Heart left ventricle (tissue), 16 donors: ENCODE data around the gene PDCL2. TPM values are rescaled to one million over a fixed set of nuclear protein-coding genes. Genes with fewer than 3 reads are reported as not detected.

Experiments used
- ATAC-seq, 4 donors: fragments of 200-7000 bp; cut with Tn5 transposase; one replicate each; pipeline ENCODE4 v1.9.1; 2020 to 2022; ENCODE audit warnings: moderate library complexity in 4 of 4, mild to moderate bottlenecking in 3 of 4, moderate number of reproducible peaks in 1 of 4
- DNase-seq, 5 donors: peaks; one replicate each; pipeline ENCODE4 v3.0.0-alpha.2; 2020
- H3K27ac ChIP-seq, 12 donors: fragments of 200-600 bp; sonication (generic) in 4 of 12; one replicate each; pipeline versions ENCODE4 v1.5.0 to v1.8.0; 2016 to 2022; ENCODE audit warnings: mild to moderate bottlenecking in 2 of 12
- H3K27me3 ChIP-seq, 9 donors: fragments of 200-600 bp; sonication (generic) in 2 of 9; one replicate each; pipeline versions ENCODE4 v1.5.1 to v1.8.0; 2016 to 2022; ENCODE audit warnings: mild to moderate bottlenecking in 3 of 9
- H3K36me3 ChIP-seq, 9 donors: fragments of 200-600 bp; sonication (generic) in 2 of 9; one replicate each; pipeline versions ENCODE4 v1.5.0 to v1.8.0; 2018 to 2022; ENCODE audit warnings: mild to moderate bottlenecking in 2 of 9
- H3K4me1 ChIP-seq, 12 donors: fragments of 200-600 bp; sonication (generic) in 4 of 12; one replicate each; pipeline versions ENCODE4 v1.5.0 to v1.8.0; 2016 to 2022; ENCODE audit warnings: mild to moderate bottlenecking in 3 of 12
- H3K4me3 ChIP-seq, 12 donors: fragments of 200-600 bp; sonication (generic) in 4 of 12; one replicate each; pipeline versions ENCODE4 v1.5.0 to v1.8.0; 2017 to 2022; ENCODE audit warnings: mild to moderate bottlenecking in 9 of 12, moderate library complexity in 4 of 12
- H3K9me3 ChIP-seq, 12 donors: fragments of 200-600 bp; sonication (generic) in 4 of 12; one replicate each; pipeline versions ENCODE4 v1.5.0 to v1.8.0; 2016 to 2022; ENCODE audit warnings: mild to moderate bottlenecking in 1 of 12
- POLR2A ChIP-seq, 2 donors: fragments of 450-650 bp; IDR thresholded peaks; one replicate each; pipeline ENCODE4 v1.6.1; 2017; ENCODE audit warnings: antibody characterized with exemption in 2 of 2, mild to moderate bottlenecking in 2 of 2, moderate library complexity in 2 of 2
- WGBS, 4 donors: extraction: QIAGEN DNeasy Blood & Tissue Kit in 2 of 4; methylation state at CpG; one replicate each; pipeline versions ENCODE4 v1.1.5 to v1.1.7; 2013 to 2018; 5-methylcytosine and 5-hydroxymethylcytosine counted together
- intact Hi-C, 10 donors: fragments of 100-400 bp; cut with DNase I; formaldehyde crosslinking; loops; one replicate each; pipeline versions ENCODE4 v1.11.1 to v1.14.2; 2022
- polyA plus RNA-seq, 2 donors: library from polyadenylated mRNA; stranded (reverse); fragments of 200-250 nt; gene quantifications; one replicate each; pipeline ENCODE4 v1.2.3, GENCODE V29; 2013
- total RNA-seq, 9 donors: library from RNA; depleted of rRNA in 2 of 9; stranded (reverse); fragments of >200 nt in 2 of 9; fragmentation: NEBNext Ultra II Directional in 3 of 9; extraction: Animal tissue kit (Norgen Biotek cat#: 25700) in 3 of 9; gene quantifications; one replicate each; pipeline versions ENCODE4 v1.1.0 to v1.2.4, GENCODE V29; 2016 to 2023
- TF ChIP-seq, protein P1 (sequence below), 12 donors: fragments of 200-600 bp; sonication (generic) in 4 of 12; IDR thresholded peaks; one replicate each; pipeline versions ENCODE4 v1.5.0 to v1.8.0; 2018 to 2022; ENCODE audit warnings: antibody characterized with exemption in 12 of 12, mild to moderate bottlenecking in 5 of 12
- donor health status: ischemic (EF 13 %, LVEDD 7.1; RV severe dilation, severe dysfunction).
- donor health status: healthy with polysubstance abuse.
- donor health status: DM: no; HTN: yes; CAD: no.
- donor health status: DM: no; HTN: no; CAD: no.
- donor health status: ischemic (EF 25% LVEDD 6.9; RV normal size, moderate dysfunction).
- donor health status: ischemic (EF 25% LVEDD 5.7; RV mildly dilated, moderate dysfunction).
- donor health status: healthy.
- donor health status: DM: yes; HTN: yes; CAD: no.
- donor health status: ischemic (EF 35%, LVEDD 5.7; RV mildly dilated, moderate dysfunction).
- donor health status: nonischemic (EF 11% LVEDD 7.7; RV severe dilation, severe dysfunction).
- donor health status: DM: yes; HTN: yes; CAD: no.
- donor health status: PGD.
- donor health status: ischemic (EF 29% LVEDD 5.4; RV normal size, mild dysfunction).
- donor health status: nonischemic (EF 23%, LVEDD 6.1; RV moderate dilation, normal function).

PDCL2 gene
- total and polyA plus RNA-seq, 11 donors, result not detected

DNA sequence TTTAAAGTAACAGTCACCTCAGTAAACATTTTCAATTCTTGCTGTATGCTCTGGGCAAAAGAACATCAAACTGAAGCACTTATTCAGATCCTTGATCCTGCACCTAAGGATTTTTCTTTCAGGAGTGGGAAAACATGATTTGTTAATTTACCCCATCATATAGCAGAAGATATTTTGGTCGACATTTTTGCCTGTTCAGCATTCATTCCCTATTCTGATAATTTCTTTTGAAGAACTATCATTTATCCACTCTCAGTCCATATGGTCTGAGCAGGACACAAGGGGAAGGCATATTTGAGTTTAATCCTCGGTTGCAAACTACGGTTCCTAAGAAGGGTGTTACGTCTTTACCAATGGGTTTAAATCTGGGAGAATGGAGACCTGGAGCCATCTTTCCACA is 44.1 kb downstream of the PDCL2 start:
- no peak for TF ChIP-seq POLR2A (IDR thresholded peaks at IDR 0.05)
- TF ChIP-seq, protein P1, sequence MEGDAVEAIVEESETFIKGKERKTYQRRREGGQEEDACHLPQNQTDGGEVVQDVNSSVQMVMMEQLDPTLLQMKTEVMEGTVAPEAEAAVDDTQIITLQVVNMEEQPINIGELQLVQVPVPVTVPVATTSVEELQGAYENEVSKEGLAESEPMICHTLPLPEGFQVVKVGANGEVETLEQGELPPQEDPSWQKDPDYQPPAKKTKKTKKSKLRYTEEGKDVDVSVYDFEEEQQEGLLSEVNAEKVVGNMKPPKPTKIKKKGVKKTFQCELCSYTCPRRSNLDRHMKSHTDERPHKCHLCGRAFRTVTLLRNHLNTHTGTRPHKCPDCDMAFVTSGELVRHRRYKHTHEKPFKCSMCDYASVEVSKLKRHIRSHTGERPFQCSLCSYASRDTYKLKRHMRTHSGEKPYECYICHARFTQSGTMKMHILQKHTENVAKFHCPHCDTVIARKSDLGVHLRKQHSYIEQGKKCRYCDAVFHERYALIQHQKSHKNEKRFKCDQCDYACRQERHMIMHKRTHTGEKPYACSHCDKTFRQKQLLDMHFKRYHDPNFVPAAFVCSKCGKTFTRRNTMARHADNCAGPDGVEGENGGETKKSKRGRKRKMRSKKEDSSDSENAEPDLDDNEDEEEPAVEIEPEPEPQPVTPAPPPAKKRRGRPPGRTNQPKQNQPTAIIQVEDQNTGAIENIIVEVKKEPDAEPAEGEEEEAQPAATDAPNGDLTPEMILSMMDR (IDR thresholded peaks at IDR 0.05), result no peak
- peaks cover 0 to 28% (median 17%) of the 10 kb centered on the region in 12 donors for H3K4me1 ChIP-seq
- H3K27ac ChIP-seq, result peak overlapping the region in 11 of 12 donors; percentile 97 to 99 (median 99)
- ATAC-seq (no peak), DNase-seq (no peak)
- no peaks in the 10 kb centered on the region for H3K27me3 ChIP-seq
- H3K9me3 ChIP-seq, result no peaks in the 10 kb centered on the region
- intact Hi-C loops, result loop anchor here in 9 of 10 donors (2.0 to 10.0 kb wide), 13 partner anchors 93 to 401 kb away; partner anchors contain the start of genes EXOC1 (in 6 of the 9), SRD5A3 (in 5 of the 9), TMEM165 (in 3 of the 9) and CEP135 (in 1 of the 9)
- WGBS, 4 donors, result 63 to 86% (median 80%) methylated on average over 4 of the region's 4 CpGs
- H3K4me3 ChIP-seq, result peak overlapping the region in 10 of 12 donors; percentile 73 to 99 (median 95)
- H3K36me3 ChIP-seq, result no peaks in the 10 kb centered on the region

DNA sequence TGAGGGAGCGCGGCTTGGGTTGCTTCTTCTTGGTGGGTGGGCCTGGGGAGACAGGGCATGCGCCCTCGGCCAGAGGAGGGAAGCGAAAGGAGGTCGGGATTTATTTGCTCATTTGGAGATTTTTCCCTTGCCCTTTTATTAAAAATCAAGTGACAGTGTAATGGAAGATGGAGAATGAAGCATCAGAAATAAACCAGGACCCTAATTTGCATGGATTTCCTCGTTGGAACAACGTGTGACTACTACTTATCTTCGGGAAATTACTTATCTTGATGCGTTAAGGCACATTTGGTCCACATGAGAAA is 44.6 kb downstream of the PDCL2 start:
- peak in 3 of 4 donors; percentile 9 to 27 (median 23) for ATAC-seq
- intact Hi-C loops, result loop anchor here in 9 of 10 donors (2.0 to 10.0 kb wide), 13 partner anchors 93 to 401 kb away; partner anchors contain the start of genes EXOC1 (in 6 of the 9), SRD5A3 (in 5 of the 9), TMEM165 (in 3 of the 9) and CEP135 (in 1 of the 9)
- Histone ChIP-seq H3K27ac (peak overlapping the region; percentile 97 to 99 (median 99)), H3K4me3 (peak overlapping the region; percentile 73 to 99 (median 95)), H3K27me3 (no peaks in the 10 kb centered on the region), H3K9me3 (no peaks in the 10 kb centered on the region), H3K4me1 (peaks cover 0 to 31% (median 17%) of the 10 kb centered on the region in 12 donors), H3K36me3 (no peaks in the 10 kb centered on the region)
- no peak for TF ChIP-seq POLR2A (IDR thresholded peaks at IDR 0.05)
- TF ChIP-seq, protein P1 (IDR thresholded peaks at IDR 0.05), result no peak
- peak in 2 of 5 donors; percentile 51 to 70 for DNase-seq
- WGBS, 4 donors, result 0 to 2% (median 1%) methylated on average over 10 of the region's 10 CpGs

DNA sequence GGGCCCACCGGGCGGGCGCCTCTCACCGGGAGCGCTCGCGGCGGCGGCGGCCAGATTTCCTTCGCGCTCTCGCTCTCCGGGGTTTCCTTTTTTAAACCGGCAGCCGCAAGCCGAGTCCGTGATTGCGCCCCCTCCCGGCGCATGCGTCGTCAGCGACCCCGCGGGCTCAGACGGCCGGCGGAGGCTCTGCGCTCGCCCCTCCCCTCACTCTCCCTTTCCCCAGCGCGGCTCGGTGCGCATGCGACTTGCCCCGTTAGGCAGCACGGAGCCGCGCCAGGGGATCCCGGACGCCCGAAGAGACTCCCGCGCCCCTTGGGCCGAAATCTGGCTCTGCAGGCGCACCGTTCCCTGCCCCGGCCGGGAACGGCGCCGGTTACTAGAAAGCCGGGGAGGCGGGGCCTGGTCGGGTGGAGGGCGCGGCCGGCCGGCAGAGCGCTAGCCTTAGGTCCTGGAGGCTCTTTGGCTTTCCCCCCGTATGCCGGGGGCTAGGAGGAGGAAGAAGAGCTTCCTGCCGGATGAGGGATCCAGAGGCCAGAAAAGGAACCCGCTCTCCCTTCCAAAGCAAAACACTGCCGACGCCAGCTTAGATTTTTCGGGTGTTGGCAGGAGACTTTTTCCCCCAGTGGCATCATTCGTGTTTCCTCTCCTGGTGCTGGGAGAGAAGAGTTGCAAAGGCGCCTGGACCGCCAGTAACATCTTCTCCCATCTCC is 45.1 kb downstream of the PDCL2 start, which contains the start of gene CLOCK:
Gene CLOCK, minus strand, starts transcription at position 154 of the 710 bp plus-strand sequence. CDS start 64,124 bp downstream, outside the sequence.
- DNase-seq (peak; percentile 88 to 95 (median 92)), ATAC-seq (peak; percentile 76 to 93 (median 92))
- Histone ChIP-seq H3K9me3 (no peaks in the 10 kb centered on the region), H3K27ac (peak within 1 kb of the TSS; percentile 97 to 99 (median 99)), H3K4me1 (peaks cover 0 to 31% (median 17%) of the 10 kb centered on the region in 12 donors), H3K36me3 (no peaks in the 10 kb centered on the region), H3K27me3 (no peaks in the 10 kb centered on the region), H3K4me3 (peak within 1 kb of the TSS; percentile 73 to 99 (median 95))
- TF ChIP-seq, protein P1 (IDR thresholded peaks at IDR 0.05), result peak; percentile 41 to 81 (median 66)
- peak in 1 of 2 donors; percentile 75 for TF ChIP-seq POLR2A (IDR thresholded peaks at IDR 0.05)
- intact Hi-C loops, result loop anchor here (1.0 to 10.0 kb wide), 14 partner anchors 92 to 402 kb away; partner anchors contain the start of genes EXOC1 (in 6 of the 10), SRD5A3 (in 6 of the 10), TMEM165 (in 3 of the 10) and CEP135 (in 1 of the 10)
- 0% methylated on average over 21 to 71 of the region's 71 CpGs for WGBS, 4 donors

DNA sequence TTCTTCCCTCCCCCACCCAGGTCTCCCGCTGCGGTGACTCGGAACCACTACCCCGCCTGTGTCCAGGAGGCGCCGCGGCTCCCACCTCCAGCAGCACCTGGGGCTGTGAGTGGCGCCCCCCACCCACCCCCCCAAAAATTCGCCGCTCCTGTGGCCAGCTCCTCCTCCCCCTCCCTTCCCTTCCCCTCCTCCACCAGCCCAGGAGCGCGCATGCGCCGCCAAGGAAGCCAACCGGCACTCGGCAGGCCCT is 45.6 kb downstream of the PDCL2 start:
- TF ChIP-seq POLR2A (IDR thresholded peaks at IDR 0.05), result no peak
- TF ChIP-seq, protein P1 (IDR thresholded peaks at IDR 0.05), result no peak
- intact Hi-C loops, result loop anchor here (1.0 to 10.0 kb wide), 14 partner anchors 92 to 402 kb away; partner anchors contain the start of genes EXOC1 (in 6 of the 10), SRD5A3 (in 6 of the 10), TMEM165 (in 3 of the 10) and CEP135 (in 1 of the 10)
- H3K36me3 ChIP-seq, result no peaks in the 10 kb centered on the region
- 0% methylated on average over 3 to 16 of the region's 16 CpGs for WGBS, 4 donors
- no peaks in the 10 kb centered on the region for H3K9me3 ChIP-seq
- DNase-seq (no peak), ATAC-seq (peak; percentile 75 to 92 (median 88))
- peak overlapping the region; percentile 73 to 99 (median 95) for H3K4me3 ChIP-seq
- no peaks in the 10 kb centered on the region for H3K27me3 ChIP-seq
- peak overlapping the region; percentile 97 to 99 (median 99) for H3K27ac ChIP-seq
- peaks cover 0 to 31% (median 17%) of the 10 kb centered on the region in 12 donors for H3K4me1 ChIP-seq
